SK-N-SH (cell line): ENCODE measurements around the gene ATP6V0A1. TPM values are rescaled to one million over a fixed set of nuclear protein-coding genes. Genes with fewer than 3 reads are reported as not detected.

ENCODE experiments used
- CTCF ChIA-PET: fragments of 300-600, 350-600 bp; formaldehyde crosslinking; extraction: SDS; loops from one replicate; lab custom pipeline; 2021; lab: Yijun Ruan, JAX
- POLR2A ChIA-PET: fragments of 350-600 bp; sonication (Branson Sonifier 250); formaldehyde crosslinking; extraction: SDS; loops from one replicate; lab custom pipeline; 2020; ENCODE audit warnings: antibody characterized with exemption, inconsistent platforms; lab: Yijun Ruan, JAX
- DNase-seq: peaks from one replicate; pipeline ENCODE4 v3.0.0; 2012
- H2AFZ ChIP-seq: fragments of 200-600 bp; sonication (generic); 2 replicates; pipeline ENCODE4 v1.8.1; 2016; ENCODE audit warnings: antibody characterized with exemption, mild to moderate bottlenecking, low read depth
- H3F3A ChIP-seq: fragments of 200-600 bp; sonication (generic); replicated peaks from 2 replicates; pipeline ENCODE3; 2016; ENCODE audit warnings: antibody characterized with exemption, mild to moderate bottlenecking; ENCODE audit not compliant: insufficient read depth
- H3K27ac ChIP-seq, 2 experiments: fragments of 200-500 bp in 1 of 2; fragments of 200-600 bp in 1 of 2; sonication (Bioruptor generic) in 1 of 2; sonication (generic), shearing (Covaris generic) in 1 of 2; 2 replicates each; pipeline versions ENCODE4 v1.5.1 to v1.6.1; 2014 to 2016; ENCODE audit warnings: low read depth in 2 of 2, inconsistent platforms in 1 of 2, low read length in 1 of 2, mild to moderate bottlenecking in 1 of 2, mixed read lengths in 1 of 2
- H3K27me3 ChIP-seq: fragments of 200-600 bp; sonication (generic), shearing (Covaris generic); 2 replicates; pipeline ENCODE4 v1.6.1; 2016; ENCODE audit warnings: mixed run types; ENCODE audit not compliant: insufficient read depth
- H3K36me3 ChIP-seq, 2 experiments: fragments of 200-500 bp in 1 of 2; fragments of 200-600 bp in 1 of 2; sonication (Bioruptor generic) in 1 of 2; sonication (generic) in 1 of 2; replicated peaks in 1 of 2; 2 replicates each; pipeline versions ENCODE3 to v1.5.1; 2014 to 2016; ENCODE audit warnings: low read length in 1 of 2, mild to moderate bottlenecking in 1 of 2; ENCODE audit not compliant: insufficient read depth in 2 of 2, control insufficient read depth in 1 of 2
- H3K4me1 ChIP-seq, 2 experiments: fragments of 200-500 bp in 1 of 2; fragments of 200-600 bp in 1 of 2; sonication (Bioruptor generic) in 1 of 2; sonication (generic), shearing (Covaris generic) in 1 of 2; 2 replicates each; pipeline versions ENCODE4 v1.5.1 to v1.6.1; 2014 to 2016; ENCODE audit warnings: low read depth in 1 of 2, low read length in 1 of 2, mixed run types in 1 of 2; ENCODE audit not compliant: insufficient read depth in 2 of 2, control insufficient read depth in 1 of 2
- H3K4me2 ChIP-seq: fragments of 200-600 bp; sonication (generic), shearing (Covaris generic); 2 replicates; pipeline ENCODE4 v1.6.1; 2017; ENCODE audit warnings: mixed run types
- H3K4me3 ChIP-seq, 2 experiments: fragments of 200-500 bp in 1 of 2; fragments of 200-600 bp in 1 of 2; sonication (Bioruptor generic) in 1 of 2; sonication (generic), shearing (Covaris generic) in 1 of 2; 2 replicates each; pipeline versions ENCODE4 v1.5.1 to v1.8.1; 2014 to 2016; ENCODE audit warnings: low read depth in 2 of 2, inconsistent platforms in 1 of 2, low read length in 1 of 2, mild to moderate bottlenecking in 1 of 2, mixed read lengths in 1 of 2, moderate library complexity in 1 of 2
- H3K79me2 ChIP-seq: fragments of 200-600 bp; sonication (generic); 2 replicates; pipeline ENCODE4 v1.8.1; 2017; ENCODE audit warnings: mild to moderate bottlenecking; ENCODE audit not compliant: insufficient read depth
- H3K9ac ChIP-seq: fragments of 200-600 bp; sonication (generic); 2 replicates; pipeline ENCODE4 v1.6.1; 2017; ENCODE audit warnings: mixed run types
- H3K9me2 ChIP-seq: fragments of 200-600 bp; sonication (generic); 2 replicates; pipeline ENCODE4 v1.6.1; 2017; ENCODE audit warnings: mixed run types
- H3K9me3 ChIP-seq: fragments of 200-600 bp; sonication (generic); 2 replicates; pipeline ENCODE4 v1.6.1; 2017; ENCODE audit warnings: mixed run types, mild to moderate bottlenecking, moderate library complexity
- H4K20me1 ChIP-seq: fragments of 200-600 bp; sonication (generic); 2 replicates; pipeline ENCODE4 v1.6.1; 2017; ENCODE audit warnings: mild to moderate bottlenecking, mixed run types; ENCODE audit not compliant: insufficient read depth
- EP300 ChIP-seq, 2 experiments: IDR thresholded peaks; 2 replicates each; pipeline versions ENCODE4 v1.4.0 to v1.6.1; 2012; ENCODE audit warnings: borderline replicate concordance in 1 of 2, low read depth in 1 of 2, low read length in 1 of 2
- FOSL2 ChIP-seq: IDR thresholded peaks from 2 replicates; pipeline ENCODE4 v1.4.0; 2012; ENCODE audit warnings: low read depth, mild to moderate bottlenecking, moderate library complexity, borderline replicate concordance
- FOXJ3 ChIP-seq: sonication (generic); formaldehyde crosslinking; IDR thresholded peaks from 2 replicates; pipeline ENCODE4 v1.5.1; 2020; ENCODE audit warnings: mild to moderate bottlenecking, missing genetic modification reagents
- JUND ChIP-seq: IDR thresholded peaks from 2 replicates; pipeline ENCODE4 v1.4.0; 2012
- MAX ChIP-seq: IDR thresholded peaks from 2 replicates; pipeline ENCODE4 v1.4.0; 2012; ENCODE audit warnings: low read depth
- MEF2A ChIP-seq: IDR thresholded peaks from 2 replicates; pipeline ENCODE4 v1.4.0; 2012; ENCODE audit warnings: low read depth, borderline replicate concordance
- MXI1 ChIP-seq: IDR thresholded peaks from 2 replicates; pipeline ENCODE4 v1.6.1; 2012; ENCODE audit warnings: mild to moderate bottlenecking, low read depth, low read length, improper control_type of control experiment
- NRF1 ChIP-seq: IDR thresholded peaks from 2 replicates; pipeline ENCODE4 v1.6.1; 2012; ENCODE audit warnings: low read depth, mild to moderate bottlenecking, low read length
- RFX5 ChIP-seq: IDR thresholded peaks from 2 replicates; pipeline ENCODE4 v1.6.1; 2012; ENCODE audit warnings: mild to moderate bottlenecking, improper control_type of control experiment, low read length
- TAF1 ChIP-seq: IDR thresholded peaks from 2 replicates; pipeline ENCODE4 v1.6.1; 2012; ENCODE audit warnings: low read depth, mild to moderate bottlenecking, low read length, moderate library complexity, borderline replicate concordance
- USF1 ChIP-seq: IDR thresholded peaks from 2 replicates; pipeline ENCODE4 v1.4.0; 2012; ENCODE audit warnings: low read depth, borderline replicate concordance
- WGBS: methylation state at CpG from one replicate; pipeline ENCODE4 v1.1.6; 2017; ENCODE audit warnings: low lambda C conversion rate; 5-methylcytosine and 5-hydroxymethylcytosine counted together
- polyA plus RNA-seq, 3 experiments: library from polyadenylated mRNA; depleted of rRNA; stranded (reverse); fragments of >200 nt; gene quantifications; 2 replicates each; pipeline ENCODE4 v1.2.3, GENCODE V29; 2012
- TF ChIP-seq, protein P1 (sequence below): fragments of 150-350 bp; IDR thresholded peaks from 2 replicates; pipeline ENCODE4 v1.6.1; 2016; ENCODE audit warnings: mild to moderate bottlenecking, low read depth, low read length
- TF ChIP-seq, protein P2 (sequence below): IDR thresholded peaks from 2 replicates; pipeline ENCODE4; 2012
- TF ChIP-seq, protein P3 (sequence below): IDR thresholded peaks from 2 replicates; pipeline ENCODE4 v1.6.1; 2012; ENCODE audit warnings: mild to moderate bottlenecking, low read depth, low read length, moderate library complexity

ATP6V0A1 gene
- polyA plus RNA-seq, 1 of the 3 experiments (the other 2 are of a cell fraction), result 31.7 TPM

DNA sequence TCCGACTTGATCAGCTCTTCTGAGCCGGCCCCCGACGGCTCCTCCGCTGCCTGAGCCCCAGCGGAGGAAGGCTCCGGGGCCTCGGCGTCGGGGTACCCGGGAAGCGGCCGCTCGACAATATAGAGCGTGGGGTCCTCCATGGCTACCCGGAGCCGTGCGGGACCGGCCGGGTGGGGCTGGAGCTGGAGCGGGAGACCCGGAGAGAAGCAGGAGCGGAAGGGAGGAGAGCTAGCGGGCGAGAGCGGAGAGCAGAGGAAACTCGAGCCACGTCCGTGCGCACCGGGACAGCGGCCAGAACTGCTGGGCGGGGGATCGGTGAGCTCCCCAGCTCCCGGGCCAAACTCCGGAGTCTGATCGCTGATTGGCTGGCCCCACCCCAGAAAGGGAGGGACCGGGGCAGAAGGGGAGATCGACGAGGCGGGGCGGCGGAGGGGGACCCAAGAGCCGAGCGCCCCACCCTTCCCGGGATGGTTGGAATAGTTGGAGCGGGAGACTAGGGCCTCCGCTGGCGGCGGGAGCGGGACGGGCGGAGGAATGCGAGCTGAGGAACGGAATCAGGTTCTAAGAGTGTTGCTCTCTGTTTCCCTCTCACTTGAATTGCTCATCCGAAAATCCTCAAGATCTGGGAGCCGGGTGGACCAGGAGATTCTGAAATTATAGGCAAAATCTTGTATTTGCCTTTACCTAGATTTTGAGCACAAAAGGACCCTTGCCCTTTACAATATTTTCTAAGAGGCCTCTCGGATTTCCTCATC is 35.5 kb upstream of the ATP6V0A1 start, which contains the start of gene CAVIN1 (continued):
- TF ChIP-seq FOSL2 (no peak; the same call in 1 of the 2 replicates), EP300 (IDR thresholded peaks at IDR 0.05; ENCODE audit: borderline replicate concordance in 1 of 2, low read depth in 1 of 2, low read length in 1 of 2) (peak in 1 of 2 experiments; percentile 54; a peak in 1 of 4 replicates), TAF1 (peak; percentile 98)
- TF ChIP-seq, all 33 proteins: peak for 15

GRCh38 chr17:42423766-42424165 is 34.9 kb upstream of the ATP6V0A1 start:
- TF ChIP-seq USF1 (no peak), FOXJ3 (CRISPR knock-in tag) (no peak), JUND (no peak), MXI1 (no peak), NRF1 (no peak), MAX (no peak), RFX5 (no peak), MEF2A (no peak), EP300 (IDR thresholded peaks at IDR 0.05; ENCODE audit: borderline replicate concordance in 1 of 2, low read depth in 1 of 2, low read length in 1 of 2) (no peak)
- TF ChIP-seq, protein P1, sequence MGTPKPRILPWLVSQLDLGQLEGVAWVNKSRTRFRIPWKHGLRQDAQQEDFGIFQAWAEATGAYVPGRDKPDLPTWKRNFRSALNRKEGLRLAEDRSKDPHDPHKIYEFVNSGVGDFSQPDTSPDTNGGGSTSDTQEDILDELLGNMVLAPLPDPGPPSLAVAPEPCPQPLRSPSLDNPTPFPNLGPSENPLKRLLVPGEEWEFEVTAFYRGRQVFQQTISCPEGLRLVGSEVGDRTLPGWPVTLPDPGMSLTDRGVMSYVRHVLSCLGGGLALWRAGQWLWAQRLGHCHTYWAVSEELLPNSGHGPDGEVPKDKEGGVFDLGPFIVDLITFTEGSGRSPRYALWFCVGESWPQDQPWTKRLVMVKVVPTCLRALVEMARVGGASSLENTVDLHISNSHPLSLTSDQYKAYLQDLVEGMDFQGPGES, result no peak
- TF ChIP-seq, protein P2, sequence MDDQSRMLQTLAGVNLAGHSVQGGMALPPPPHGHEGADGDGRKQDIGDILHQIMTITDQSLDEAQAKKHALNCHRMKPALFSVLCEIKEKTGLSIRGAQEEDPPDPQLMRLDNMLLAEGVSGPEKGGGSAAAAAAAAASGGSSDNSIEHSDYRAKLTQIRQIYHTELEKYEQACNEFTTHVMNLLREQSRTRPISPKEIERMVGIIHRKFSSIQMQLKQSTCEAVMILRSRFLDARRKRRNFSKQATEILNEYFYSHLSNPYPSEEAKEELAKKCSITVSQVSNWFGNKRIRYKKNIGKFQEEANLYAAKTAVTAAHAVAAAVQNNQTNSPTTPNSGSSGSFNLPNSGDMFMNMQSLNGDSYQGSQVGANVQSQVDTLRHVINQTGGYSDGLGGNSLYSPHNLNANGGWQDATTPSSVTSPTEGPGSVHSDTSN, result no peak
- TF ChIP-seq, protein P3, sequence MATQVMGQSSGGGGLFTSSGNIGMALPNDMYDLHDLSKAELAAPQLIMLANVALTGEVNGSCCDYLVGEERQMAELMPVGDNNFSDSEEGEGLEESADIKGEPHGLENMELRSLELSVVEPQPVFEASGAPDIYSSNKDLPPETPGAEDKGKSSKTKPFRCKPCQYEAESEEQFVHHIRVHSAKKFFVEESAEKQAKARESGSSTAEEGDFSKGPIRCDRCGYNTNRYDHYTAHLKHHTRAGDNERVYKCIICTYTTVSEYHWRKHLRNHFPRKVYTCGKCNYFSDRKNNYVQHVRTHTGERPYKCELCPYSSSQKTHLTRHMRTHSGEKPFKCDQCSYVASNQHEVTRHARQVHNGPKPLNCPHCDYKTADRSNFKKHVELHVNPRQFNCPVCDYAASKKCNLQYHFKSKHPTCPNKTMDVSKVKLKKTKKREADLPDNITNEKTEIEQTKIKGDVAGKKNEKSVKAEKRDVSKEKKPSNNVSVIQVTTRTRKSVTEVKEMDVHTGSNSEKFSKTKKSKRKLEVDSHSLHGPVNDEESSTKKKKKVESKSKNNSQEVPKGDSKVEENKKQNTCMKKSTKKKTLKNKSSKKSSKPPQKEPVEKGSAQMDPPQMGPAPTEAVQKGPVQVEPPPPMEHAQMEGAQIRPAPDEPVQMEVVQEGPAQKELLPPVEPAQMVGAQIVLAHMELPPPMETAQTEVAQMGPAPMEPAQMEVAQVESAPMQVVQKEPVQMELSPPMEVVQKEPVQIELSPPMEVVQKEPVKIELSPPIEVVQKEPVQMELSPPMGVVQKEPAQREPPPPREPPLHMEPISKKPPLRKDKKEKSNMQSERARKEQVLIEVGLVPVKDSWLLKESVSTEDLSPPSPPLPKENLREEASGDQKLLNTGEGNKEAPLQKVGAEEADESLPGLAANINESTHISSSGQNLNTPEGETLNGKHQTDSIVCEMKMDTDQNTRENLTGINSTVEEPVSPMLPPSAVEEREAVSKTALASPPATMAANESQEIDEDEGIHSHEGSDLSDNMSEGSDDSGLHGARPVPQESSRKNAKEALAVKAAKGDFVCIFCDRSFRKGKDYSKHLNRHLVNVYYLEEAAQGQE, result no peak
- CTCF ChIA-PET, result interaction anchor here (0.7 to 3.1 kb wide), 14 partner anchors 12 to 1520 kb away, joined by 3 to 15 read pairs (median 4); no protein-coding TSS in a partner anchor
- peak overlapping the region; percentile 78 for H3K4me2 ChIP-seq
- no peaks in the 10 kb centered on the region for H3K9me3 ChIP-seq
- peaks cover 34% of the 10 kb centered on the region for H4K20me1 ChIP-seq
- peaks cover 47% of the 10 kb centered on the region for H3F3A ChIP-seq
- peak overlapping the region; percentile 53 to 66; a peak in 2 of 4 replicates for H3K4me3 ChIP-seq
- DNase-seq, result no peak
- POLR2A ChIA-PET, result no interaction called here
- peak overlapping the region; percentile 100 for H3K9ac ChIP-seq
- peaks cover 53% of the 10 kb centered on the region for H3K79me2 ChIP-seq
- H3K4me1 ChIP-seq, result peaks cover 4 to 10% of the 10 kb centered on the region in 2 experiments; a peak in 2 of 4 replicates
- peak overlapping the region; percentile 83; the same call in 1 of the 2 replicates for H2AFZ ChIP-seq
- H3K9me2 ChIP-seq, result no peaks in the 10 kb centered on the region
- 78% methylated on average over 11 of the region's 11 CpGs for WGBS
- H3K36me3 ChIP-seq, result peaks cover 0 to 16% of the 10 kb centered on the region in 2 experiments
- H3K27ac ChIP-seq, result peak overlapping the region; percentile 70 to 94; a peak in 3 of 4 replicates
- no peaks in the 10 kb centered on the region for H3K27me3 ChIP-seq
